Measurements from ENCODE around the gene TCTN2. TPM values are rescaled to one million over a fixed set of nuclear protein-coding genes. Genes with fewer than 3 reads are reported as not detected.

The TCTN2 gene
- total and polyA plus RNA-seq, 12 donors: 4.8 to 17.9 (median 8.4) TPM

DNA sequence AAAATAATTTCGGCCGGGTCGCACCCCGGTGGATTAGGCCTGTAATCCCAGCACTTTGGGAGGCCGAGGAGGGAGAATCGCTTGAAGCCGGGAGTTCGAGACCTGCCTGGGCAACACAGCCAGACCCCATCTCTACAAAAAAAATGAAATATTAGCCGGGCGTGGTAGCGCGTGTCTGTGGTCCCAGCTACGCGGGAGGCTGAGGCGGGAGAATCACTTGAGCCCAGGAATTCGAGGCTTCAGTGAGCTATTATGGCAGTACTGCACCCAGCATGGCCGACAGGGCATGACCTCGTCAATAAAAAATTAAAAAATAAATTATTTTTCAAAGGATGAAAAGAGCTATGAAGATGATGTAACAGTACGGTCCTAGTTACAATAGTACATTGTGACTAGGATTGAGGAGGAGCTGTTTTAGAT is 36.8 kb upstream of the TCTN2 start:
- peak in 1 of 7 donors; percentile 57 for DNase-seq

DNA sequence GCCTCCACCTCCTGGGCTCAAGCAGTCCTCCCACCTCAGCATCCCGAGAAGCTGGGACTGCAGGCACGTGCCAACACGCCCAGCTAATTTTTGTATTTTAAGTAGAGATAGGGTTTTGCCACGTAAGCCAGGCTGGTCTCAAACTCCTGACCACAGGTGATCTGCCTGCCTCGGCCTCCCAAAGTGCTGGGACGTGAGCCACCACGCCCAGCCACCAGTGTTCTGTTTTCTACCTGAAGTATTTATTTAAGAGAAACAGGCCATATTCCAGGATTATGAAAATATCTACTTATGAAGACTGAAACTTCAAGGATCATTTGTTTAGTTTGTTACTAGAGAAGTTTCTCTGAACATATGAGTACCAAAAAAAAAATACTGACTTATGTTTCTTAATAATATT is 27.0 kb upstream of the TCTN2 start:
- intact Hi-C loops (cut with DNase I): no loop called here
- 82 to 95% (median 87%) methylated on average over 6 to 7 of the region's 7 CpGs for WGBS, 4 donors
- peaks cover 0 to 51% of the 10 kb centered on the region in 2 donors for H3K36me3 ChIP-seq (replicated peaks in 1 of 2)

More for the DNA sequence above, 36.8 kb upstream of the TCTN2 start:
- H3K36me3 ChIP-seq (replicated peaks in 1 of 2): peaks cover 0 to 27% of the 10 kb centered on the region in 2 donors
- WGBS, 4 donors: 12 to 17% (median 14%) methylated on average over 19 of the region's 19 CpGs
- no peaks in the 10 kb centered on the region for H3K27me3 ChIP-seq
- TF ChIP-seq, protein P1, sequence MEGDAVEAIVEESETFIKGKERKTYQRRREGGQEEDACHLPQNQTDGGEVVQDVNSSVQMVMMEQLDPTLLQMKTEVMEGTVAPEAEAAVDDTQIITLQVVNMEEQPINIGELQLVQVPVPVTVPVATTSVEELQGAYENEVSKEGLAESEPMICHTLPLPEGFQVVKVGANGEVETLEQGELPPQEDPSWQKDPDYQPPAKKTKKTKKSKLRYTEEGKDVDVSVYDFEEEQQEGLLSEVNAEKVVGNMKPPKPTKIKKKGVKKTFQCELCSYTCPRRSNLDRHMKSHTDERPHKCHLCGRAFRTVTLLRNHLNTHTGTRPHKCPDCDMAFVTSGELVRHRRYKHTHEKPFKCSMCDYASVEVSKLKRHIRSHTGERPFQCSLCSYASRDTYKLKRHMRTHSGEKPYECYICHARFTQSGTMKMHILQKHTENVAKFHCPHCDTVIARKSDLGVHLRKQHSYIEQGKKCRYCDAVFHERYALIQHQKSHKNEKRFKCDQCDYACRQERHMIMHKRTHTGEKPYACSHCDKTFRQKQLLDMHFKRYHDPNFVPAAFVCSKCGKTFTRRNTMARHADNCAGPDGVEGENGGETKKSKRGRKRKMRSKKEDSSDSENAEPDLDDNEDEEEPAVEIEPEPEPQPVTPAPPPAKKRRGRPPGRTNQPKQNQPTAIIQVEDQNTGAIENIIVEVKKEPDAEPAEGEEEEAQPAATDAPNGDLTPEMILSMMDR (IDR thresholded peaks at IDR 0.05): no peak
- no peak for TF ChIP-seq POLR2A (IDR thresholded peaks at IDR 0.05)
- H3K4me3 ChIP-seq: peak overlapping the region in 3 of 4 donors; percentile 70 to 88 (median 77)
- H3K4me1 ChIP-seq (replicated peaks in 1 of 2): peaks cover 8 to 16% of the 10 kb centered on the region in 2 donors
- no peaks in the 10 kb centered on the region for H3K9me3 ChIP-seq (replicated peaks in 1 of 3)
- intact Hi-C loops (cut with DNase I): no loop called here
- H3K27ac ChIP-seq: peak overlapping the region in 4 of 5 donors; percentile 11 to 88 (median 64)

DNA sequence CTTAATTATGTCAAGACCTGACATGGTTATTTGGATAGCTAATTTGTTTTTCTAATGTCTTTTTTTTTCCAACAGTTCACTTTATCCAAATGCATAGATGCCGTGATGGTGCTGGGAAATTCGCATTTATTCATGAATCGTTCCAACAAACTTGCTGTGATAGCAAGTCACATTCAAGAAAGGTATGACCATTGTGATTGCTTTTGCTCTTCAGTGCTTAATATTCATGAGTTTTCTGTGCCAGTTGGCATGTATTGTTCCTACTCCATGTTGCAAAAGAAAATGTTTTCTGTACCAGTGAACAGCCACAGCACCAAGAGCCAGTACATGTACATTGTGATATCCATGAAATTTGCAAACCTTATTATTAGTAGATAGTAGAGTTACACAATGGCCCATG is 25.5 kb upstream of the TCTN2 start:
- WGBS, 4 donors: 89 to 95% (median 95%) methylated on average over 3 of the region's 3 CpGs
- intact Hi-C loops (cut with DNase I): no loop called here
- Histone ChIP-seq H3K36me3 (replicated peaks in 1 of 2) (peaks cover 0 to 46% of the 10 kb centered on the region in 2 donors), H3K27me3 (no peaks in the 10 kb centered on the region), H3K27ac (no peak overlapping the region), H3K9me3 (replicated peaks in 1 of 3) (no peaks in the 10 kb centered on the region), H3K4me1 (replicated peaks in 1 of 2) (no peaks in the 10 kb centered on the region), H3K4me3 (no peak overlapping the region)
- TF ChIP-seq POLR2A (IDR thresholded peaks at IDR 0.05): no peak
- TF ChIP-seq, protein P1 (IDR thresholded peaks at IDR 0.05): no peak
- no peak for DNase-seq

More for the DNA sequence above, 27.0 kb upstream of the TCTN2 start:
- Histone ChIP-seq H3K27me3 (no peaks in the 10 kb centered on the region), H3K27ac (no peak overlapping the region), H3K4me3 (no peak overlapping the region), H3K9me3 (replicated peaks in 1 of 3) (no peaks in the 10 kb centered on the region), H3K4me1 (replicated peaks in 1 of 2) (no peaks in the 10 kb centered on the region)
- no peak for DNase-seq
- TF ChIP-seq, protein P1 (IDR thresholded peaks at IDR 0.05): no peak
- TF ChIP-seq POLR2A (IDR thresholded peaks at IDR 0.05): no peak

DNA sequence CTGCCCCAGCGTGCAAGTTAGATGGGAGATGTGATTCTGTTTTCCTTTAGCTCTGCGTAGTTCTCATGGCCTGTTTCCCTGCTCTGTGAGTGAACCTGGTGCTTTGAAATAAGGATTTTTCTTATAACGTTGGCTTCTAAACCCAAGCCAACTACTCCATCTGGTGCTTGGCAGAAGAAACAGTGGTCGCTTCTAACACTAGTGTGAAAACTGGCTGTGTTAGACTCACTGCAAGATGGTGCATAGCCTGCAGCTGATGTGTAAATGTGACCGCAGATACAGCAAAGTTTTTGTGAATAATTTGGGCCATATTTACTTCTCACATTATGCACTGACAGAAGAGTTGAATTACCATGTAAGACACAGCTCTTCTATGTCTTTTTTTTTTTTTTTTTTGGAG is 25.0 kb upstream of the TCTN2 start:
- Histone ChIP-seq H3K27me3 (no peaks in the 10 kb centered on the region), H3K9me3 (replicated peaks in 1 of 3) (no peaks in the 10 kb centered on the region), H3K4me1 (replicated peaks in 1 of 2) (no peaks in the 10 kb centered on the region), H3K27ac (no peak overlapping the region), H3K4me3 (no peak overlapping the region), H3K36me3 (replicated peaks in 1 of 2) (peaks cover 0 to 49% of the 10 kb centered on the region in 2 donors)
- intact Hi-C loops (cut with DNase I): no loop called here
- DNase-seq: no peak
- 79 to 93% (median 88%) methylated on average over 5 of the region's 5 CpGs for WGBS, 4 donors
- TF ChIP-seq, protein P1 (IDR thresholded peaks at IDR 0.05): no peak
- TF ChIP-seq POLR2A (IDR thresholded peaks at IDR 0.05): no peak
